GM12878 (cell line): ENCODE measurements around the gene SEPSECS. TPM values are rescaled to one million over a fixed set of nuclear protein-coding genes. Genes with fewer than 3 reads are reported as not detected.

Source experiments
- ATAC-seq: fragments of 200-7000 bp; cut with Tn5 transposase; 3 replicates; pipeline ENCODE4 v1.9.1; 2020; ENCODE audit warnings: mild to moderate bottlenecking, moderate library complexity
- BruUV-seq: library from RNA; stranded (reverse); fragments of 400-500 nt; replicated peaks from 2 replicates; lab custom pipeline; 2021; lab: Mats Ljungman, UMichigan
- CTCF ChIA-PET: fragments of 300-600 bp; sonication (Branson Sonifier 250); formaldehyde crosslinking; extraction: SDS; loops from one replicate; lab custom pipeline; 2021; ENCODE audit warnings: inconsistent platforms; lab: Yijun Ruan, JAX
- POLR2A ChIA-PET: fragments of 350-600 bp; formaldehyde crosslinking; extraction: SDS; loops from one replicate; lab custom pipeline; 2021; ENCODE audit warnings: inconsistent platforms; lab: Charles Lee
- RAD21 ChIA-PET: fragments of 300-600 bp; sonication (Branson Sonifier 250); formaldehyde crosslinking; loops from one replicate; lab custom pipeline; 2023; ENCODE audit warnings: antibody characterized with exemption; ENCODE audit not compliant: unreplicated experiment; lab: Charles Lee
- SMC1A ChIA-PET: fragments of 300-600 bp; sonication (Branson Sonifier 250); formaldehyde crosslinking; loops from one replicate; lab custom pipeline; 2023; ENCODE audit not compliant: unreplicated experiment, uncharacterized antibody; lab: Charles Lee
- DNase-seq: peaks from one replicate; pipeline ENCODE4 v3.0.0-alpha.2; 2011; ENCODE audit warnings: low read depth, low spot score
- FAIRE-seq: peaks from 3 replicates; lab custom pipeline; 2011; peaks lifted over from hg19 to GRCh38; lab: Jason Lieb, UNC
- H2AFZ ChIP-seq: 2 replicates; pipeline ENCODE4 v1.6.0; 2011; ENCODE audit warnings: low read depth, low read length, control low read depth; ENCODE audit not compliant: control insufficient read depth
- H3K27ac ChIP-seq: 2 replicates; pipeline ENCODE4 v1.5.1; 2011; ENCODE audit warnings: control low read depth; ENCODE audit not compliant: control insufficient read depth, insufficient read depth
- H3K27me3 ChIP-seq, 2 experiments: replicated peaks in 1 of 2; 2 replicates each; pipeline versions ENCODE4 v1.6.0 to v1.6.1; 2011; ENCODE audit warnings: low read length in 1 of 2; ENCODE audit not compliant: control insufficient read depth in 2 of 2, insufficient read depth in 2 of 2
- H3K36me3 ChIP-seq, 2 experiments: 2 replicates each; pipeline ENCODE4 v1.5.1; 2011; ENCODE audit warnings: low read length in 1 of 2; ENCODE audit not compliant: control insufficient read depth in 2 of 2, insufficient read depth in 2 of 2
- H3K4me1 ChIP-seq: 2 replicates; pipeline ENCODE4 v1.6.1; 2011; ENCODE audit warnings: mild to moderate bottlenecking, low read length, moderate library complexity, mixed read lengths; ENCODE audit not compliant: control insufficient read depth, insufficient read depth
- H3K4me2 ChIP-seq: 2 replicates; pipeline ENCODE4 v1.6.0; 2011; ENCODE audit warnings: control low read depth; ENCODE audit not compliant: control insufficient read depth, insufficient read depth
- H3K4me3 ChIP-seq: fragments of 200-600 bp; sonication (generic); 2 replicates; pipeline ENCODE4 v1.5.1; 2016
- H3K79me2 ChIP-seq: 2 replicates; pipeline ENCODE4 v1.6.0; 2011; ENCODE audit warnings: low read length; ENCODE audit not compliant: control insufficient read depth, insufficient read depth
- H3K9ac ChIP-seq: 2 replicates; pipeline ENCODE4 v1.8.0; 2011; ENCODE audit warnings: low read length, control low read depth, mixed read lengths; ENCODE audit not compliant: control insufficient read depth, insufficient read depth
- H3K9me3 ChIP-seq: replicated peaks from 3 replicates; pipeline ENCODE4 v1.5.1; 2011; ENCODE audit warnings: mild to moderate bottlenecking, low read length; ENCODE audit not compliant: control insufficient read depth, insufficient read depth
- H4K20me1 ChIP-seq: 2 replicates; pipeline ENCODE4 v1.6.0; 2011; ENCODE audit not compliant: control insufficient read depth, insufficient read depth
- ATF7 ChIP-seq: fragments of 450-650 bp; IDR thresholded peaks from 2 replicates; pipeline ENCODE4 v1.6.1; 2016; ENCODE audit warnings: low read depth, mild to moderate bottlenecking
- BACH1 ChIP-seq: fragments of 450-650 bp; IDR thresholded peaks from 2 replicates; pipeline ENCODE4 v1.6.1; 2017; ENCODE audit warnings: mild to moderate bottlenecking, borderline replicate concordance
- GABPA ChIP-seq: IDR thresholded peaks from 2 replicates; pipeline ENCODE4 v1.6.1; 2014; ENCODE audit warnings: antibody characterized with exemption, low read depth, mild to moderate bottlenecking, inconsistent platforms
- IKZF1 ChIP-seq: fragments of 450-650 bp; conservative IDR thresholded peaks from 2 replicates; pipeline ENCODE4 v1.6.1; 2017; ENCODE audit warnings: antibody characterized with exemption, mild to moderate bottlenecking
- IRF5 ChIP-seq: fragments of 450-650 bp; IDR thresholded peaks from 2 replicates; pipeline ENCODE4 v1.6.1; 2017; ENCODE audit warnings: borderline replicate concordance
- NR2F1 ChIP-seq: fragments of 450-650 bp; conservative IDR thresholded peaks from 2 replicates; pipeline ENCODE4 v1.6.1; 2017; ENCODE audit warnings: mild to moderate bottlenecking
- RAD21 ChIP-seq: IDR thresholded peaks from 2 replicates; pipeline ENCODE4 v1.6.1; 2011; ENCODE audit warnings: mild to moderate bottlenecking, low read depth, low read length, moderate library complexity; ENCODE audit not compliant: insufficient read depth
- SP1 ChIP-seq: IDR thresholded peaks from one replicate; pipeline ENCODE4 v1.6.1; 2011; ENCODE audit warnings: low read depth, low read length
- SPI1 ChIP-seq: IDR thresholded peaks from 2 replicates; pipeline ENCODE4 v1.6.1; 2011; ENCODE audit warnings: low read depth, mild to moderate bottlenecking, low read length, moderate library complexity, borderline replicate concordance; ENCODE audit not compliant: insufficient read depth
- ZBTB4 ChIP-seq: fragments of 450-650 bp; formaldehyde crosslinking; IDR thresholded peaks from 2 replicates; pipeline ENCODE4 v1.4.0; 2022; ENCODE audit warnings: mild to moderate bottlenecking, moderate library complexity
- ZNF217 ChIP-seq: fragments of 450-650 bp; IDR thresholded peaks from 2 replicates; pipeline ENCODE4 v1.6.1; 2017; ENCODE audit warnings: antibody characterized with exemption, mild to moderate bottlenecking
- ZNF24 ChIP-seq: fragments of 450-650 bp; IDR thresholded peaks from 2 replicates; pipeline ENCODE4 v1.6.1; 2017; ENCODE audit warnings: antibody characterized with exemption, mild to moderate bottlenecking
- ZNF592 ChIP-seq: fragments of 450-650 bp; IDR thresholded peaks from 2 replicates; pipeline ENCODE4 v1.6.1; 2017; ENCODE audit warnings: mild to moderate bottlenecking, moderate library complexity
- WGBS: methylation state at CpG from one replicate; pipeline ENCODE4 v1.1.6; 2016; ENCODE audit warnings: low lambda C conversion rate; ENCODE audit not compliant: insufficient replicate concordance, insufficient coverage; ENCODE audit errors: missing lambda C conversion rate; 5-methylcytosine and 5-hydroxymethylcytosine counted together
- in situ Hi-C: fragments of 300-500 bp; cut with MboI; formaldehyde crosslinking; loops from 9 replicates; pipeline ENCODE4 v1.14.3; 2018; ENCODE audit warnings: mixed read lengths
- intact Hi-C: fragments of 100-400 bp; cut with micrococcal nuclease; formaldehyde crosslinking; loops from one replicate; pipeline ENCODE4 v1.14.2; 2022; ENCODE audit not compliant: unreplicated experiment
- polyA plus RNA-seq, 11 experiments: library from polyadenylated mRNA; depleted of rRNA in 4 of 11; unstranded in 6 of 11; stranded (reverse) in 5 of 11; fragments of >200 nt; fragmentation: Nextera tagmentation in 4 of 11; fragmentation: Illumina TruSeq in 1 of 11; extraction: Ambion mirVana in 4 of 11; extraction: Trizol in 1 of 11; gene quantifications; 1 replicate in 1 of 11; 2 replicates in 10 of 11; pipeline versions ENCODE4 v1.2.1 to v1.2.3, GENCODE V29; 2011 to 2016; ENCODE audit warnings: inconsistent platforms in 2 of 11, missing spikeins in 2 of 11, low read depth in 1 of 11
- total RNA-seq, 4 experiments: library from RNA; depleted of rRNA in 3 of 4; stranded (reverse); fragments of >200 nt in 3 of 4; fragmentation: Illumina TruSeq in 1 of 4; extraction: Trizol in 1 of 4; gene quantifications; 2 replicates each; pipeline versions ENCODE4 v1.2.1 to v1.2.3, GENCODE V29; 2013 to 2021
- TF ChIP-seq, protein P1 (sequence below): IDR thresholded peaks from 2 replicates; pipeline ENCODE4 v1.6.1; 2012; ENCODE audit warnings: low read depth, low read length, improper control_type of control experiment

The SEPSECS gene
- total and polyA plus RNA-seq, 10 of the 15 experiments (the other 5 are each of a cell fraction or from before 2014, with no cell fraction given), result 2.8 to 15.8 (median 7.2) TPM

GRCh38 chr4:25144870-25145481, 15.3 kb downstream of the SEPSECS start (continued):
- TF ChIP-seq RAD21, result peak; percentile 56
- no peak for TF ChIP-seq IRF5
- peak; percentile 89 for TF ChIP-seq ZNF24
- no peak for TF ChIP-seq NR2F1

- no peak for DNase-seq
- no peak for FAIRE-seq
- in situ Hi-C loops (no loop called here), intact Hi-C loops (no loop called here)
- Histone ChIP-seq H3K79me2 (no peaks in the 10 kb centered on the region), H3K9me3 (no peaks in the 10 kb centered on the region), H3K9ac (no peak overlapping the region), H3K36me3 (peaks cover 0 to 6% of the 10 kb centered on the region in 2 experiments; a peak in 1 of 4 replicates), H4K20me1 (no peaks in the 10 kb centered on the region), H3K27ac (no peak overlapping the region), H2AFZ (no peak overlapping the region), H3K4me2 (no peak overlapping the region), H3K27me3 (no peaks in the 10 kb centered on the region), H3K4me1 (no peaks in the 10 kb centered on the region), H3K4me3 (no peak overlapping the region)
- ATAC-seq, result no peak
- CTCF ChIA-PET, result interaction anchor here (0.7 to 2.2 kb wide), 2 partner anchors 10 to 163 kb away, joined by 3 to 8 read pairs; no protein-coding TSS in a partner anchor
- no TSS peak for BruUV-seq
- 98% methylated on average over 4 of the region's 4 CpGs for WGBS
- no peak for TF ChIP-seq BACH1
- TF ChIP-seq ZNF592, result no peak
- no peak for TF ChIP-seq SPI1
- TF ChIP-seq, protein P1, sequence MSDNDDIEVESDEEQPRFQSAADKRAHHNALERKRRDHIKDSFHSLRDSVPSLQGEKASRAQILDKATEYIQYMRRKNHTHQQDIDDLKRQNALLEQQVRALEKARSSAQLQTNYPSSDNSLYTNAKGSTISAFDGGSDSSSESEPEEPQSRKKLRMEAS, result no peak
- TF ChIP-seq ZNF217, result no peak
- no peak for TF ChIP-seq GABPA
- no peak for TF ChIP-seq IKZF1
- TF ChIP-seq SP1, result no peak
- no peak for TF ChIP-seq ZBTB4
- TF ChIP-seq ATF7, result no peak
- SMC1A ChIA-PET, result interaction anchor here (1.0 kb wide), 1 partner anchor 16 kb away, joined by 3 read pairs; no protein-coding TSS in a partner anchor
- POLR2A ChIA-PET, result no interaction called here
- RAD21 ChIA-PET, result no interaction called here
Observed at GRCh38 chr4:25142468-25142867, 17.8 kb downstream of the SEPSECS start.
